ENCODE data around the gene IGLL5.

GRCh38 chr22:22935546-22936157 lies 48.0 kb downstream of the IGLL5 start:
- no peak for TF ChIP-seq CTCF (IDR thresholded peaks at IDR 0.05; ENCODE audit: extremely low read depth in 1 of 2, insufficient read depth in 1 of 2, low read depth in 1 of 2, low read length in 2 of 2)
- no peak for TF ChIP-seq EZH2 (IDR thresholded peaks at IDR 0.05; ENCODE audit: borderline replicate concordance, low read depth, low read length, severe bottlenecking)
- TF ChIP-seq POLR2AphosphoS5 (IDR thresholded peaks at IDR 0.05; ENCODE audit: insufficient read depth, low read depth, low read length): no peak
- no peak for TF ChIP-seq POLR2A (IDR thresholded peaks at IDR 0.05; ENCODE audit: low read depth, low read length)
- TF ChIP-seq MAX (IDR thresholded peaks at IDR 0.05; ENCODE audit: insufficient read depth, insufficient read length): no peak
- no peak for TF ChIP-seq FOS (IDR thresholded peaks at IDR 0.05; ENCODE audit: borderline replicate concordance, insufficient read depth, low read length)
- no peak for TF ChIP-seq JUN (IDR thresholded peaks at IDR 0.05; ENCODE audit: borderline replicate concordance, insufficient read depth, insufficient read length, low read depth)
- TF ChIP-seq MYC (IDR thresholded peaks at IDR 0.05; ENCODE audit: low read depth, low read length): no peak
- no peak for TF ChIP-seq GATA2 (IDR thresholded peaks at IDR 0.05; ENCODE audit: insufficient read depth, insufficient read length, low read depth, low read length)

All from endothelial cell of umbilical vein (primary cell).